DND-41 (cell line): ENCODE measurements around the gene CYFIP1.

Experiments
- EZH2 ChIP-seq: IDR thresholded peaks from 3 replicates; pipeline ENCODE4 v1.6.1; 2012; ENCODE audit warnings: borderline replicate concordance, low read depth, mild to moderate bottlenecking, moderate library complexity, low read length, inconsistent platforms; ENCODE audit not compliant: severe bottlenecking
- TF ChIP-seq, protein P1 (sequence below): IDR thresholded peaks from 2 replicates; pipeline ENCODE4 v1.5.1; 2012; ENCODE audit warnings: borderline replicate concordance, low read length, moderate library complexity, mild to moderate bottlenecking; ENCODE audit not compliant: poor library complexity, severe bottlenecking; ENCODE audit errors: extremely low read depth

DNA sequence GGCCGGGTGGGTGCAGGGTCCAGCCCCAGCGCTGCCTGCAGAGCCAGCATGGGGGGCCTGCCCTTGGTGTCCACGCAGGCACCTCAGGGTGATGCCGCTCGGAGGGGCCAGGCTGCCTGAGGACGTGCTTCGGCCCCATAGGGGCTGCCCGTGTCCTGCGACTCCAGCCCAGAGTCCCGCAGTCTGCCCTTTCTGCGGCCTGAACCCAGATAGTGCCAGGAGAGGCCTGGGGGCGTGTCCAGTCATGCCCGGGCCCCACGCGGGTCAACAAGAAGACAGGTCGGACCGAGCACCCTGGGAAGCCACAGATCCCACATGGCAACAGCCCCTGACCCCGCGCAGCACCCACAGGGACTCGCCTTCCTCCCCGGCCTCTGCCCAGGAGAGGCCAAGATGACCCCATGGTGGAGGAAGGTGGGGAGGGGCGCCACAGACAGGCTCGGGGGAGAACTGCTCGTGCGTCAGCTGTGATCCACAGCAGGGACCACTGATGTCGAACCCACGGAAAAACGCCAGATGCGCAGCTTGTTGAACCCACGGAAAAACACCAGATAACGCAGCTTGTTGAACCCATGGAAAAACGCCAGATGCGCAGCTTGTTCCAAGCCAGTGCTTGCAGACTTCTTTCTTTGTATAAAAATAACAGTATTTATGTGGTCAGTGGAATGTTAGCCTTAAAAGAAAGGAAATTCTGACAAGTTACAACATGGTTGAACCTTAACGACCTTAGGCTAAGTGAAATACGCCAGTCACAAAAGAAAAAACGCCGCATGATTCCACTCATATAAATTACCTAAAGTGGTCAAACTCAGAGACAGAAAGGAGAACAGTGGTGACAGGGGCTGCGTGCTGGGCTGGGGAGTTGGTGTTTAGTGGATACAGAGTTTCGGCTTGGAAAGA is 28.5 kb downstream of the CYFIP1 start:
- TF ChIP-seq, protein P1, sequence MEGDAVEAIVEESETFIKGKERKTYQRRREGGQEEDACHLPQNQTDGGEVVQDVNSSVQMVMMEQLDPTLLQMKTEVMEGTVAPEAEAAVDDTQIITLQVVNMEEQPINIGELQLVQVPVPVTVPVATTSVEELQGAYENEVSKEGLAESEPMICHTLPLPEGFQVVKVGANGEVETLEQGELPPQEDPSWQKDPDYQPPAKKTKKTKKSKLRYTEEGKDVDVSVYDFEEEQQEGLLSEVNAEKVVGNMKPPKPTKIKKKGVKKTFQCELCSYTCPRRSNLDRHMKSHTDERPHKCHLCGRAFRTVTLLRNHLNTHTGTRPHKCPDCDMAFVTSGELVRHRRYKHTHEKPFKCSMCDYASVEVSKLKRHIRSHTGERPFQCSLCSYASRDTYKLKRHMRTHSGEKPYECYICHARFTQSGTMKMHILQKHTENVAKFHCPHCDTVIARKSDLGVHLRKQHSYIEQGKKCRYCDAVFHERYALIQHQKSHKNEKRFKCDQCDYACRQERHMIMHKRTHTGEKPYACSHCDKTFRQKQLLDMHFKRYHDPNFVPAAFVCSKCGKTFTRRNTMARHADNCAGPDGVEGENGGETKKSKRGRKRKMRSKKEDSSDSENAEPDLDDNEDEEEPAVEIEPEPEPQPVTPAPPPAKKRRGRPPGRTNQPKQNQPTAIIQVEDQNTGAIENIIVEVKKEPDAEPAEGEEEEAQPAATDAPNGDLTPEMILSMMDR, result no peak
- no peak for TF ChIP-seq EZH2
